Measurements from ENCODE around the gene MCUR1. TPM values are rescaled to one million over a fixed set of nuclear protein-coding genes. Genes with fewer than 3 reads are reported as not detected.

The MCUR1 gene
- total RNA-seq, 1 experiment from 2014 or later = 33.1 TPM

GRCh38 chr6:13759025-13759424 is 55.3 kb downstream of the MCUR1 start:
- no peak for TF ChIP-seq CTCF (IDR thresholded peaks at IDR 0.05)
- no peak for TF ChIP-seq REST (IDR thresholded peaks at IDR 0.05; ENCODE audit: insufficient read depth in 1 of 2, low read depth in 2 of 2, low read length in 1 of 2)
- TF ChIP-seq POLR2AphosphoS5 (IDR thresholded peaks at IDR 0.05; ENCODE audit: low read depth, low read length) = no peak
- no peak for TF ChIP-seq SIN3A (IDR thresholded peaks at IDR 0.05; ENCODE audit: borderline replicate concordance, insufficient read depth, low read depth, low read length)
- TF ChIP-seq TCF7L2 (IDR thresholded peaks at IDR 0.05; ENCODE audit: low read depth, low read length) = no peak

DNA sequence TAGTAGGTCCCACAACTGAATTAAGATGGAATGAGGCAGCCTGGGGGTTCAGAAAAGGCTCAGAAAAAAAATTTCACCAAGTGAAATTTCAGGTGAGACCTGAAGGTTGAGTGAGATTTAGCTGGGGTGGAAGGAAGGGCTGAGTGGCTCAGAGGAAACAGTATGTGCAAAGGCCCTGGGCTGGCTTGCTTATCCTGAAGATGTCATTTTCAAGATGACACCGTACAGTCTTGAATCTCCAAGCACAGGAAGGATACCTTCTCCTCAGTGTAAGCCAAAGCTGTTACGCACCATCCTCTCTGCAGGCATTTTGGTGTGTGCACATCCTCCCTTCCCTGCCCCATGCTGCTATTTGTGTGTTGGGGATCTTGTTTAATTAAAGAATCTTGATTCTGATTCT is 59.7 kb downstream of the MCUR1 start:
- H3K27ac ChIP-seq (ENCODE audit: low read length) = no peak overlapping the region
- ChIA-PET CTCF (no interaction called here), POLR2A (interaction anchor here (0.6 kb wide), 1 partner anchor 344 kb away, joined by 13 read pairs; no protein-coding TSS in a partner anchor)
- H3K36me3 ChIP-seq (ENCODE audit: control insufficient read depth, insufficient read depth, low read length) = no peaks in the 10 kb centered on the region
- DNase-seq (ENCODE audit: low read depth, low spot score) = no peak
- ATAC-seq = no peak
- TF ChIP-seq CTCF (IDR thresholded peaks at IDR 0.05) (no peak), REST (IDR thresholded peaks at IDR 0.05; ENCODE audit: insufficient read depth in 1 of 2, low read depth in 2 of 2, low read length in 1 of 2) (no peak), SIN3A (IDR thresholded peaks at IDR 0.05; ENCODE audit: borderline replicate concordance, insufficient read depth, low read depth, low read length) (no peak), POLR2AphosphoS5 (IDR thresholded peaks at IDR 0.05; ENCODE audit: low read depth, low read length) (no peak), TCF7L2 (IDR thresholded peaks at IDR 0.05; ENCODE audit: low read depth, low read length) (no peak)
- no peak overlapping the region for H3K4me3 ChIP-seq (ENCODE audit: low read depth in 2 of 2, low read length in 2 of 2)
- intact Hi-C loops (cut with micrococcal nuclease; ENCODE audit: unreplicated experiment) (no loop called here), in situ Hi-C loops (cut with HindIII; ENCODE audit: low pct_unique_long_range_greater_than_20kb, low sequenced_read_pairs) (no loop called here)
- no peaks in the 10 kb centered on the region for H3K9me3 ChIP-seq (ENCODE audit: control insufficient read depth, insufficient read depth, low read depth, low read length)
- H3K4me1 ChIP-seq (ENCODE audit: control insufficient read depth, insufficient read depth, low read length) = no peaks in the 10 kb centered on the region
- H3K27me3 ChIP-seq (ENCODE audit: control insufficient read depth, insufficient read depth, low read length) = no peaks in the 10 kb centered on the region
- BruUV-seq (replicated peaks) = no TSS peak

More at GRCh38 chr6:13759025-13759424, 55.3 kb downstream of the MCUR1 start:
- POLR2A ChIA-PET = no interaction called here
- no TSS peak for BruUV-seq (replicated peaks)
- in situ Hi-C loops (cut with HindIII; ENCODE audit: low pct_unique_long_range_greater_than_20kb, low sequenced_read_pairs) = no loop called here
- intact Hi-C loops (cut with micrococcal nuclease; ENCODE audit: unreplicated experiment) = no loop called here
- CTCF ChIA-PET = no interaction called here
- Histone ChIP-seq H3K27me3 (ENCODE audit: control insufficient read depth, insufficient read depth, low read length) (no peaks in the 10 kb centered on the region), H3K27ac (ENCODE audit: low read length) (no peak overlapping the region), H3K4me3 (ENCODE audit: low read depth in 2 of 2, low read length in 2 of 2) (no peak overlapping the region), H3K36me3 (ENCODE audit: control insufficient read depth, insufficient read depth, low read length) (no peaks in the 10 kb centered on the region), H3K4me1 (ENCODE audit: control insufficient read depth, insufficient read depth, low read length) (no peaks in the 10 kb centered on the region), H3K9me3 (ENCODE audit: control insufficient read depth, insufficient read depth, low read depth, low read length) (no peaks in the 10 kb centered on the region)
- no peak for ATAC-seq
- no peak for DNase-seq (ENCODE audit: low read depth, low spot score)

All from Panc1 (cell line).